ENCODE data around the gene HECA. TPM values are rescaled to one million over a fixed set of nuclear protein-coding genes. Genes with fewer than 3 reads are reported as not detected.

HECA gene
- polyA plus RNA-seq, 4 donors, result 16.1 to 19.1 (median 17.6) TPM

GRCh38 chr6:139159016-139159415 is 24.1 kb downstream of the HECA start:
- DNase-seq (ENCODE audit: low read depth in 4 of 4, low spot score in 3 of 4), result no peak

DNA sequence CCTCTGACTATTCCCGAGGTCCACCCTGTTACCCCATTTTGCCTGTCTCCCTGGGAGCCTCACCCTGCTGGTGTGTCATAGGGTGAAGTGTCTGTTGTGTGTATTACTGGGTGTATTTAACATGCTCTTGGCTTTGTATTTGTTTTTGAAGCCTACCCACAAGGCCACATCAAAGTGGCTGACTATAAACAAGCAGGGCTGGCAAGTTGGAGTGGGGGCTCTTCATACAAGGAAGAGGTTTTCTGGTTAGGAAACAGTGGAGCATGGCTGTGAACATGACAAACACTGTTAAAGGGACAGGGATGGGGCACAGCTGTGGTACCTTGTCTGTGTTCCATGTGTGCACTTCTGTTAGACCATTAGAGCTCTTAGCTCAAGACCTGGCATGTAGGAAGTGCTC is 26.3 kb downstream of the HECA start:
- DNase-seq (ENCODE audit: low read depth in 4 of 4, low spot score in 3 of 4), result no peak

- no peak for DNase-seq (ENCODE audit: low read depth in 4 of 4, low spot score in 3 of 4)
Observed at GRCh38 chr6:139161817-139162284, 27.0 kb downstream of the HECA start.

GRCh38 chr6:139164001-139164400 is 29.1 kb downstream of the HECA start:
- no peak for DNase-seq (ENCODE audit: low read depth in 4 of 4, low spot score in 3 of 4)

- DNase-seq (ENCODE audit: low read depth in 4 of 4, low spot score in 3 of 4), result no peak
Observed at GRCh38 chr6:139165324-139165723, 30.4 kb downstream of the HECA start.

- no peak for DNase-seq (ENCODE audit: low read depth in 4 of 4, low spot score in 3 of 4)
Observed at GRCh38 chr6:139166238-139166955, 31.5 kb downstream of the HECA start.

GRCh38 chr6:139166956-139167313 is 32.1 kb downstream of the HECA start:
- no peak for DNase-seq (ENCODE audit: low read depth in 4 of 4, low spot score in 3 of 4)

DNA sequence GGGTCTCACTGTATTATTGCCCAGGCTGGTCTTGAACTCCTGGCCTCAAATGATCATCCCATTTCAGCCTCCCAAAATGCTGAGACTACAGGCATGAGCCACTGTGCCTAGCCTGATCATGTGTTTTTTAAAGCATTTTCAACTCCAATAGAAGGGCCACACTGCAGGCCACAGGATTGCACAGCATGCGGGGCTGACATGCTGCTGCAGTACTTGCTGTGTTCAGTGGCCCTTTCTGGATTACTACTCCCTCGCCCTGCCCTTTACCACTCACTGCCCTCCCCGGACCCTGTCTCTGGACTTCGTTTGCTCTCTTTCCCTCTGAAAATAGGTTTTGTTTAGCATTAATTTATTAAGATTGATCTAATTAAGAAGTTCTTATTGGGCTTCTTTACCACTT is 37.3 kb downstream of the HECA start:
- DNase-seq (ENCODE audit: low read depth in 4 of 4, low spot score in 3 of 4), result no peak

GRCh38 chr6:139172567-139172966 is 37.7 kb downstream of the HECA start:
- DNase-seq (ENCODE audit: low read depth in 4 of 4, low spot score in 3 of 4), result no peak

- no peak for DNase-seq (ENCODE audit: low read depth in 4 of 4, low spot score in 3 of 4)
Observed at GRCh38 chr6:139173172-139173571, 38.3 kb downstream of the HECA start.

- no peak for DNase-seq (ENCODE audit: low read depth in 4 of 4, low spot score in 3 of 4)
Observed at GRCh38 chr6:139173822-139174221, 38.9 kb downstream of the HECA start.

- no peak for DNase-seq (ENCODE audit: low read depth in 4 of 4, low spot score in 3 of 4)
Observed at GRCh38 chr6:139174961-139175360, 40.1 kb downstream of the HECA start.

DNA sequence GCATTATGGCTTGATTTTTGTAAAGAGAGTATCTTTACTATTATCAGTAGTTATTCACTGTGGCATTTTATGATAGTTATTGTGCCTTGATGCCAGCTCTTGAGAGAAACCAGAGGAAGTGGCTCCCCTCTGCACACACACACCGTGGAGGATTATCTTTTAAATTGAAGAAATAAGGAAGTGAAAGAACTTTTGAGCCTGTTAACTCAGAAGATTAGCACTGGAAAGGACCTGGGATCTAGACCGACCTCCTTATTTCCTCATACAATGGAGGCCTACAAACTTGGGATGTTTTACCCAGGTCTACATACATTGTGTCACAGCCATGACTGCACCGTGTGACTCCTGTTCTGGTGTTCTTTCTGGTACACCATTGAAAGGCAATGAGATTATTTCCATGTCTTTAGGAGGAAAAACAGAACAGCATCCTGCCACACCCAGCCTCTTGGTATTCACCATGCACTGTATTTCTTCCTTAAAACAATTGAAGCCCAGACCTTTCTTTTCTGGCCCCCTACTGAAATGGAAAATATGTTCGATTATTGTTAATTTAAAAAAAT is 40.6 kb downstream of the HECA start:
- no peak for DNase-seq (ENCODE audit: low read depth in 4 of 4, low spot score in 3 of 4)

- no peak for DNase-seq (ENCODE audit: low read depth in 4 of 4, low spot score in 3 of 4)
Observed at GRCh38 chr6:139181236-139181635, 46.4 kb downstream of the HECA start.

DNA sequence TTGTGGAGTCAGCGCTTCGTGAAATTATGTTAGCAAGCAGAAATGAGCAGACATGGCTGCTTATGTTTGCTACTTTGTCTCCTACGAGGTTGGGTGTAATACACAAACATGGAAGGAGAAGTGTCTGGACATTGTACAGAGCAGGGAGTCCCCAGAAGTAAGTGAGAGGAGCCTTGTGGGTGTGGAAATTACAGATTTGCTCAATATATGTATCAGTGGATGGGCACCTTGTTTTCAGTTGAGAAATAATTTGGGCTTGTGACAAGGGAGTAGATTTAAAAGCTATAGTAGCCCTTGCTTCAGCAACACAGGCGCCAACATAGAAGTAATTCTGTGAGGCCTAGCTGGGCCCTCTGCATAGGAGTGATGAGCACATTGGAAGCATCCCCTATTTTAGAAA is 49.2 kb downstream of the HECA start:
- DNase-seq (ENCODE audit: low read depth in 4 of 4, low spot score in 3 of 4), result no peak

- no peak for DNase-seq (ENCODE audit: low read depth in 4 of 4, low spot score in 3 of 4)
Observed at GRCh38 chr6:139184459-139184858, 49.6 kb downstream of the HECA start.

GRCh38 chr6:139186242-139186641 is 51.4 kb downstream of the HECA start:
- DNase-seq (ENCODE audit: low read depth in 4 of 4, low spot score in 3 of 4), result no peak

- DNase-seq (ENCODE audit: low read depth in 4 of 4, low spot score in 3 of 4), result no peak
Observed at GRCh38 chr6:139186692-139187091, 51.8 kb downstream of the HECA start.

GRCh38 chr6:139187489-139187888 is 52.6 kb downstream of the HECA start:
- DNase-seq (ENCODE audit: low read depth in 4 of 4, low spot score in 3 of 4), result no peak

DNA sequence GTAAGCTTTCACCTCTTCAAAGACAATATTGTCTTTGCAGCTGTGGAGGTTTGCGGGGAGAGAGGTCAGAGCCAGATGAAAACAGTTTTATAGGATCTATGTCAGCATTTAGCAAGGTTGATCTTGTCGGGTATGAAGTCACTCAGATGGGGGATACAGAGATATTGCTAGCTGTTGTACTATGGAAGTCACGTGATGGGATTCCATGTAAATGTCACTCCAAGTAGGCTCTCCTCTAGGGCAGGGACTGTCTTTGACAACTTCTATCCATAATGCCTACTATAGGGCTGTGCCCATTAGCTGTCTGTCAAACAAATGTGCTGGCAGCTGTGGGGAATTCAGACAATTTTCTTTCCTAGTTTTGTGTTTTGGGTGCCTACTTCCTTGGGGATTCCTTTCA is 54.8 kb downstream of the HECA start:
- no peak for DNase-seq (ENCODE audit: low read depth in 4 of 4, low spot score in 3 of 4)

- DNase-seq (ENCODE audit: low read depth in 4 of 4, low spot score in 3 of 4), result no peak
Observed at GRCh38 chr6:139194740-139195139, 59.9 kb downstream of the HECA start.

- DNase-seq (ENCODE audit: low read depth in 4 of 4, low spot score in 3 of 4), result no peak
Observed at GRCh38 chr6:139198529-139199288, 63.8 kb downstream of the HECA start.

Measured in left renal pelvis (tissue), 4 donors.